NCI-H2196 (cell line): ENCODE results near the gene CACNA1D.

ENCODE experiments used
- DNase-seq: peaks from one replicate; lab custom pipeline; 2025; ENCODE audit not compliant: unreplicated experiment; lab: John Stamatoyannopoulos, UW

CACNA1D gene

GRCh38 chr3:53682807-53683206 is 188.4 kb downstream of the CACNA1D start:
- no peak for DNase-seq

GRCh38 chr3:53688066-53688465 is 193.7 kb downstream of the CACNA1D start:
- no peak for DNase-seq

GRCh38 chr3:53688989-53689388 is 194.6 kb downstream of the CACNA1D start:
- no peak for DNase-seq

GRCh38 chr3:53689681-53690080 is 195.3 kb downstream of the CACNA1D start:
- no peak for DNase-seq

GRCh38 chr3:53690521-53690920 is 196.1 kb downstream of the CACNA1D start:
- DNase-seq: no peak

- DNase-seq: no peak
Measured at GRCh38 chr3:53691349-53691748, 196.9 kb downstream of the CACNA1D start.

- no peak for DNase-seq
Measured at GRCh38 chr3:53691885-53692284, 197.5 kb downstream of the CACNA1D start.

GRCh38 chr3:53693451-53693850 is 199.0 kb downstream of the CACNA1D start:
- DNase-seq: no peak

GRCh38 chr3:53694046-53694445 is 199.6 kb downstream of the CACNA1D start:
- no peak for DNase-seq

- no peak for DNase-seq
Measured at GRCh38 chr3:53694666-53695323, 200.4 kb downstream of the CACNA1D start.

GRCh38 chr3:53695324-53695690 is 200.9 kb downstream of the CACNA1D start:
- no peak for DNase-seq

GRCh38 chr3:53696401-53697172 is 202.2 kb downstream of the CACNA1D start:
- no peak for DNase-seq

- DNase-seq: no peak
Measured at GRCh38 chr3:53700441-53700840, 206.0 kb downstream of the CACNA1D start.

GRCh38 chr3:53702776-53703530 is 208.5 kb downstream of the CACNA1D start:
- DNase-seq: no peak

GRCh38 chr3:53703630-53704362 is 209.4 kb downstream of the CACNA1D start:
- DNase-seq: no peak

- DNase-seq: no peak
Measured at GRCh38 chr3:53704363-53704725, 209.9 kb downstream of the CACNA1D start.

GRCh38 chr3:53705024-53705745 is 210.8 kb downstream of the CACNA1D start:
- DNase-seq: no peak

- no peak for DNase-seq
Measured at GRCh38 chr3:53705774-53706173, 211.4 kb downstream of the CACNA1D start.

GRCh38 chr3:53707222-53707621 is 212.8 kb downstream of the CACNA1D start:
- no peak for DNase-seq

- DNase-seq: peak; percentile 29
Measured at GRCh38 chr3:53708001-53708621, 213.7 kb downstream of the CACNA1D start.
